MM.1S (cell line): ENCODE results near the gene CEACAM7.

Source experiments
- DNase-seq: peaks from one replicate; pipeline ENCODE4 v3.0.0-alpha.2; 2015
- H2AFZ ChIP-seq: fragments of 300-600 bp; sonication (generic); 2 replicates; pipeline ENCODE4 v1.6.0; 2016; ENCODE audit warnings: antibody characterized with exemption, low read length
- H3F3A ChIP-seq: fragments of 300-600 bp; sonication (generic); 2 replicates; pipeline ENCODE4 v1.6.1; 2016; ENCODE audit warnings: mild to moderate bottlenecking, antibody characterized with exemption, low read length, moderate library complexity, mixed read lengths; ENCODE audit not compliant: insufficient read depth
- H3K27ac ChIP-seq: fragments of 300-600 bp; sonication (generic); 2 replicates; pipeline ENCODE4 v1.5.1; 2016; ENCODE audit warnings: mild to moderate bottlenecking, low read length
- H3K27me3 ChIP-seq: fragments of 300-600 bp; sonication (generic); replicated peaks from 2 replicates; pipeline ENCODE4 v1.6.0; 2016; ENCODE audit warnings: low read length; ENCODE audit not compliant: insufficient read depth
- H3K36me3 ChIP-seq: fragments of 300-600 bp; sonication (generic); replicated peaks from 2 replicates; pipeline ENCODE4 v1.6.1; 2016; ENCODE audit warnings: mild to moderate bottlenecking, low read length, mixed read lengths; ENCODE audit not compliant: insufficient read depth
- H3K4me1 ChIP-seq: fragments of 300-600 bp; sonication (generic); 2 replicates; pipeline ENCODE4 v1.6.1; 2016; ENCODE audit warnings: low read length, mixed read lengths
- H3K4me2 ChIP-seq: fragments of 300-600 bp; sonication (generic); 2 replicates; pipeline ENCODE4 v1.6.0; 2016; ENCODE audit warnings: low read depth, low read length
- H3K4me3 ChIP-seq: fragments of 300-600 bp; sonication (generic); 2 replicates; pipeline ENCODE4 v1.5.1; 2016; ENCODE audit warnings: low read length, mixed read lengths
- H3K79me2 ChIP-seq: fragments of 300-600 bp; sonication (generic); 2 replicates; pipeline ENCODE4 v1.6.1; 2016; ENCODE audit warnings: mixed run types, low read length, mixed read lengths
- H3K9ac ChIP-seq: fragments of 300-600 bp; sonication (generic); 2 replicates; pipeline ENCODE4 v1.6.1; 2016; ENCODE audit warnings: low read length, mixed read lengths
- H3K9me2 ChIP-seq: fragments of 300-600 bp; sonication (generic); replicated peaks from 2 replicates; pipeline ENCODE4 v1.6.1; 2016; ENCODE audit warnings: mild to moderate bottlenecking, low read length, mixed read lengths; ENCODE audit not compliant: insufficient read depth
- H3K9me3 ChIP-seq: fragments of 300-600 bp; sonication (generic); replicated peaks from 2 replicates; pipeline ENCODE4 v1.6.1; 2016; ENCODE audit warnings: mild to moderate bottlenecking, low read length, mixed read lengths; ENCODE audit not compliant: insufficient read depth
- H4K20me1 ChIP-seq: fragments of 300-600 bp; sonication (generic); 2 replicates; pipeline ENCODE4 v1.6.1; 2016; ENCODE audit warnings: mild to moderate bottlenecking, low read length, moderate library complexity, mixed read lengths; ENCODE audit not compliant: insufficient read depth
- EZH2 ChIP-seq: fragments of 300-600 bp; sonication (generic); optimal IDR thresholded peaks from 2 replicates; pipeline ENCODE3; 2017; ENCODE audit warnings: low read depth, mild to moderate bottlenecking, antibody characterized with exemption, low read length, mixed read lengths
- EZH2phosphoT487 ChIP-seq: fragments of 300-600 bp; sonication (generic); IDR thresholded peaks from 2 replicates; pipeline ENCODE4 v1.6.1; 2018; ENCODE audit warnings: antibody characterized with exemption, low read length
- TF ChIP-seq, protein P1 (sequence below): fragments of 300-600 bp; sonication (generic); IDR thresholded peaks from 2 replicates; pipeline ENCODE4 v1.5.1; 2016; ENCODE audit warnings: antibody characterized with exemption, low read length, mixed read lengths

Gene CEACAM7

DNA sequence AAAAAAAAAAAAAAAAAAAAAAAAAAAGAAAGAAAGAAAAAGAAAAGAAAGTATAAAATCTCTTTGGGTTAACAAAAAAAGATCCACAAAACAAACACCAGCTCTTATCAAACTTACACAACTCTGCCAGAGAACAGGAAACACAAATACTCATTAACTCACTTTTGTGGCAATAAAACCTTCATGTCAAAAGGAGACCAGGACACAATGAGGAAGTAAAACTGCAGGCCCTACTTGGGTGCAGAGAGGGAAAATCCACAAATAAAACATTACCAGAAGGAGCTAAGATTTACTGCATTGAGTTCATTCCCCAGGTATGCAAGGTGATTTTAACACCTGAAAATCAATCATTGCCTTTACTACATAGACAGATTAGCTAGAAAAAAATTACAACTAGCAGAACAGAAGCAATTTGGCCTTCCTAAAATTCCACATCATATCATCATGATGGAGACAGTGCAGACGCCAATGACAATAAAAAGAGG lies 10.7 kb upstream of the CEACAM7 start:
- H3K4me2 ChIP-seq, result no peak overlapping the region
- no peak overlapping the region for H2AFZ ChIP-seq
- no peak overlapping the region for H3K9ac ChIP-seq
- TF ChIP-seq, protein P1, sequence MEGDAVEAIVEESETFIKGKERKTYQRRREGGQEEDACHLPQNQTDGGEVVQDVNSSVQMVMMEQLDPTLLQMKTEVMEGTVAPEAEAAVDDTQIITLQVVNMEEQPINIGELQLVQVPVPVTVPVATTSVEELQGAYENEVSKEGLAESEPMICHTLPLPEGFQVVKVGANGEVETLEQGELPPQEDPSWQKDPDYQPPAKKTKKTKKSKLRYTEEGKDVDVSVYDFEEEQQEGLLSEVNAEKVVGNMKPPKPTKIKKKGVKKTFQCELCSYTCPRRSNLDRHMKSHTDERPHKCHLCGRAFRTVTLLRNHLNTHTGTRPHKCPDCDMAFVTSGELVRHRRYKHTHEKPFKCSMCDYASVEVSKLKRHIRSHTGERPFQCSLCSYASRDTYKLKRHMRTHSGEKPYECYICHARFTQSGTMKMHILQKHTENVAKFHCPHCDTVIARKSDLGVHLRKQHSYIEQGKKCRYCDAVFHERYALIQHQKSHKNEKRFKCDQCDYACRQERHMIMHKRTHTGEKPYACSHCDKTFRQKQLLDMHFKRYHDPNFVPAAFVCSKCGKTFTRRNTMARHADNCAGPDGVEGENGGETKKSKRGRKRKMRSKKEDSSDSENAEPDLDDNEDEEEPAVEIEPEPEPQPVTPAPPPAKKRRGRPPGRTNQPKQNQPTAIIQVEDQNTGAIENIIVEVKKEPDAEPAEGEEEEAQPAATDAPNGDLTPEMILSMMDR, result no peak
- TF ChIP-seq EZH2phosphoT487 (no peak), EZH2 (no peak)
- no peaks in the 10 kb centered on the region for H3K9me2 ChIP-seq
- DNase-seq, result no peak
- H3K27ac ChIP-seq, result no peak overlapping the region
- no peaks in the 10 kb centered on the region for H3K9me3 ChIP-seq
- no peaks in the 10 kb centered on the region for H3F3A ChIP-seq
- no peaks in the 10 kb centered on the region for H3K36me3 ChIP-seq
- no peak overlapping the region for H3K4me3 ChIP-seq
- H3K4me1 ChIP-seq, result no peaks in the 10 kb centered on the region
- no peaks in the 10 kb centered on the region for H3K79me2 ChIP-seq
- H4K20me1 ChIP-seq, result no peaks in the 10 kb centered on the region
- H3K27me3 ChIP-seq, result peaks cover 67% of the 10 kb centered on the region

DNA sequence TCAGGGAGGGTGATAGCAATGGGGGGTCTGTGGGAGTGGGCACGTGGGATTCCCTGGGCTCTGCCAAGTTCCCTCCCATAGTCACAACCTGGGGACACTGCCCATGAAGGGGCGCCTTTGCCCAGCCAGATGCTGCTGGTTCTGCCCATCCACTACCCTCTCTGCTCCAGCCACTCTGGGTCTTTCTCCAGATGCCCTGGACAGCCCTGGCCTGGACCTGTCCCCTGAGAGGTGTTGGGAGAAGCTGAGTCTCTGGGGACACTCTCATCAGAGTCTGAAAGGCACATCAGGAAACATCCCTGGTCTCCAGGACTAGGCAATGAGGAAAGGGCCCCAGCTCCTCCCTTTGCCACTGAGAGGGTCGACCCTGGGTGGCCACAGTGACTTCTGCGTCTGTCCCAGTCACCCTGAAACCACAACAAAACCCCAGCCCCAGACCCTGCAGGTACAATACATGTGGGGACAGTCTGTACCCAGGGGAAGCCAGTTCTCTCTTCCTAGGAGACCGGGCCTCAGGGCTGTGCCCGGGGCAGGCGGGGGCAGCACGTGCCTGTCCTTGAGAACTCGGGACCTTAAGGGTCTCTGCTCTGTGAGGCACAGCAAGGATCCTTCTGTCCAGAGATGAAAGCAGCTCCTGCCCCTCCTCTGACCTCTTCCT lies 9.3 kb upstream of the CEACAM7 start:
- H3K27ac ChIP-seq, result no peak overlapping the region
- no peaks in the 10 kb centered on the region for H3K9me2 ChIP-seq
- no peaks in the 10 kb centered on the region for H3K36me3 ChIP-seq
- no peaks in the 10 kb centered on the region for H3K79me2 ChIP-seq
- H3K9me3 ChIP-seq, result no peaks in the 10 kb centered on the region
- H3K4me1 ChIP-seq, result no peaks in the 10 kb centered on the region
- H2AFZ ChIP-seq, result no peak overlapping the region
- no peak for DNase-seq
- peaks cover 62% of the 10 kb centered on the region for H3K27me3 ChIP-seq
- H4K20me1 ChIP-seq, result no peaks in the 10 kb centered on the region
- no peak overlapping the region for H3K4me2 ChIP-seq
- H3F3A ChIP-seq, result no peaks in the 10 kb centered on the region
- H3K4me3 ChIP-seq, result no peak overlapping the region
- TF ChIP-seq EZH2, result no peak
- TF ChIP-seq, protein P1, result no peak
- TF ChIP-seq EZH2phosphoT487, result no peak
- H3K9ac ChIP-seq, result no peak overlapping the region

DNA sequence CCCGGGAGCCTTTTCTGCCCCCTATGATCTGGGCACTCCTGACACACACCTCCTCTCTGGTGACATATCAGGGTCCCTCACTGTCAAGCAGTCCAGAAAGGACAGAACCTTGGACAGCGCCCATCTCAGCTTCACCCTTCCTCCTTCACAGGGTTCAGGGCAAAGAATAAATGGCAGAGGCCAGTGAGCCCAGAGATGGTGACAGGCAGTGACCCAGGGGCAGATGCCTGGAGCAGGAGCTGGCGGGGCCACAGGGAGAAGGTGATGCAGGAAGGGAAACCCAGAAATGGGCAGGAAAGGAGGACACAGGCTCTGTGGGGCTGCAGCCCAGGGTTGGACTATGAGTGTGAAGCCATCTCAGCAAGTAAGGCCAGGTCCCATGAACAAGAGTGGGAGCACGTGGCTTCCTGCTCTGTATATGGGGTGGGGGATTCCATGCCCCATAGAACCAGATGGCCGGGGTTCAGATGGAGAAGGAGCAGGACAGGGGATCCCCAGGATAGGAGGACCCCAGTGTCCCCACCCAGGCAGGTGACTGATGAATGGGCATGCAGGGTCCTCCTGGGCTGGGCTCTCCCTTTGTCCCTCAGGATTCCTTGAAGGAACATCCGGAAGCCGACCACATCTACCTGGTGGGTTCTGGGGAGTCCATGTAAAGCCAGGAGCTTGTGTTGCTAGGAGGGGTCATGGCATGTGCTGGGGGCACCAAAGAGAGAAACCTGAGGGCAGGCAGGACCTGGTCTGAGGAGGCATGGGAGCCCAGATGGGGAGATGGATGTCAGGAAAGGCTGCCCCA lies 8.5 kb upstream of the CEACAM7 start:
- Histone ChIP-seq H3F3A (no peaks in the 10 kb centered on the region), H3K79me2 (no peaks in the 10 kb centered on the region), H3K9me3 (no peaks in the 10 kb centered on the region), H3K36me3 (no peaks in the 10 kb centered on the region), H3K4me2 (no peak overlapping the region), H3K27me3 (peaks cover 63% of the 10 kb centered on the region), H3K4me1 (no peaks in the 10 kb centered on the region), H3K27ac (no peak overlapping the region), H2AFZ (no peak overlapping the region), H3K9ac (no peak overlapping the region), H3K4me3 (no peak overlapping the region), H3K9me2 (no peaks in the 10 kb centered on the region), H4K20me1 (no peaks in the 10 kb centered on the region)
- TF ChIP-seq EZH2, result no peak
- no peak for TF ChIP-seq EZH2phosphoT487
- TF ChIP-seq, protein P1, result no peak
- no peak for DNase-seq
